Raji (cell line): ENCODE data around the gene INAFM1.

Source experiments
- POLR2A ChIP-seq: IDR thresholded peaks from 2 replicates; pipeline ENCODE4 v1.6.1; 2011; ENCODE audit warnings: low read depth, low read length, control low read depth; ENCODE audit not compliant: insufficient read depth

The INAFM1 gene

DNA sequence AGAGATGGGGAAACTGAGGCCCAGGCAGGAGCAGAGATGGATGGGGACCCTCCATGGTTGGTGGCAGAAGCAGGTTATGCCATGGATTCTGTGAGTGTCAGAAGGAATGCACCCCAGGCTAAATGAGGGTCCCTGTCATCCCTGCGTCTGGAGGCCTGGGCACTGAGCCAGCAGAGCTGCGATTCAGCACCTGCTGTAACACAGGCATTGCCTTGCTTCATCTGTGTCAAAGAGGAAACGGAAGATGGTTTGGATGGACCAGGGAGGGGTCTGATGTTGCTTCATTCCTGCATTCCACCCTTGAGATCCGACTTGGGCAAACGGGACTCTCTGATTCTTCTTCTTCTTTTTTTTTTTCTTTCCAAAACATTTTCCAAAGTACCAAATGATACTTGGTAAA is 36.1 kb downstream of the INAFM1 start:
- TF ChIP-seq POLR2A: no peak

DNA sequence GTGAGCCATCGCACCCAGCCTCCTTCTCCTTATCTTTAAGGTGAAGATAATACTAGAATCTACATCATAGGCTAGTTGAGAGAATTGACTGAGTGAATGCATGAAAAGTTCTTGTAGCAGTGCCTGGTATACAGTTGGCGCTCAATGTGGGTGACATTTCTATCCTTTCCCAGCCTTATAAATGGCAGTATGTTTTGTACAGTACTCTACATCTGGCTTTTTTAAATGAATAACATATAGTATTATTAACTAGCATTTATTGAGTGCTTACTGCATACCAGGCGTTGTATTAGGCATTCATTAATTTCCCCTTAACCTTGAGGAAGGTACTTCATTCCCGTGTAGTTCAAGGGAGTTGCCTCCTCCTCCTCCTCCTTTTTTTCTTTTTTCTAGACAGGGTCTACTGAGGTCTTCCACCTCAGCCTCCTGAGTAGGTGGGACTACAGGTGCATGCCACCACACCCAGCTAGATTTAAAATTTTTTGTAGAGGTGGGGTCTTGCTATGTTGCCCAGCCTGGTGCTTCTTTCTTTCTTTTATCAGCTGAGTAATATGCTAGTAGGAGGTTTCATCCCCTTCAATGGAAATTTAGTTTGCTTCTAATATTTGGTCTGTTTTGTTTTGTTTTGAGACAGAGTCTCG is 37.8 kb downstream of the INAFM1 start:
- no peak for TF ChIP-seq POLR2A

DNA sequence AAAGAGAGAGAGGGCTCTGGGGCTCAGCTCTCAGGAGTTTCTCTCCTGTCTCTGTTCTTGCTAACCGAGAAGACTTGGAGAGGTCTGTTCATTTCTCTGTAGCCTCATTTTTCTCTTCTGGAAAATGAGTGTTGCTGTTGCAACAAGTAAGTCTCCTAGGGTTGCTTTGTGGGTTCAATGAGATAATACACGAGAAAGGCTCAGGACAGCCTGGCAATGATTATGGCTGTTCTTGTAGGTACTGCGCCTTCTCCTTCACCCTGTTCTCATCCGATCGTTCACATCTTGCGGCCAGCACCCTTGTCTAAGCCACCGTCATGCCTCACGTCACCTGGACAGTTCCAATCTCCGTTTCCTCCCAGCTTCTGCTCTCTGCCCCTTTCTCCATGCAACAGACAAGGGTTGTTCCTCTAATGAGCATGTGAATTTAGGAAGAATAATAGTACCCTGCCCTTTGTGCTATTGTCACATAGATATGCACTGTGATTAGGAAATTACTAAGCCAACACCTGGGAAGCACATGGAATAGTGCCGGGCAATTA is 39.1 kb downstream of the INAFM1 start:
- no peak for TF ChIP-seq POLR2A

DNA sequence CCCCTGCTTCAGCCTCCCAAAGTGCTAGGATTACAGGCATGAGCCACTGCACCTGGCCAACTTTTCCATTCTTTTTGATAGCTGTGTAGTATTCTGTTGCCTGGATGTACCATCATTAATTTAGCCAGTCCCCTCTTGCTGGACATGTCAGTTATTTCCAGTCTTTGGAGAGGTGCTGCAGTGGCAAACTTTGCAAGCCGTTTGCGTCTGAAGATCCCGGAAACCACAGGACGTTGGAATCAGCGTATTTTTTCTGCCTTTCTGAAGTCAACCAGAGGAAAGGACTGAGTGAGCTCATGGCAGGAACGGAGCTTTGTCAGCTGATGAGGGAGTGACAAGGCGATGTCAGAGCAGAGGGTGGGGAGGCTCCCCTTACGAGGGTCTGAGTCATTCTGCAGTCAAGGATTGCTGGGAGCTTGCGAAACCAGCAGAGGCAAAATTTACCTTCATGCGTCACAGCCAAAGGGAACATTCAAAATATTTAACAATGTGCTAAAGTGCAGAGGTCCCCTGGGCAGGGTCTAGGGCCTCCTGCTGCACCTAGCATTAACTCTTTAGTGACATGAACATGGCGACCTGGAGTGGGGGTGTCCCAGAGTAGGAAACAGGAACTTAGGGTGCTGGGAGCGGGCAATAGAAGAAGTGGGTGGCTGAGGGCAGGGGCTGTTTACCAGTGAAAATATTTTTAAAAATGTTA is 40.6 kb downstream of the INAFM1 start:
- no peak for TF ChIP-seq POLR2A

DNA sequence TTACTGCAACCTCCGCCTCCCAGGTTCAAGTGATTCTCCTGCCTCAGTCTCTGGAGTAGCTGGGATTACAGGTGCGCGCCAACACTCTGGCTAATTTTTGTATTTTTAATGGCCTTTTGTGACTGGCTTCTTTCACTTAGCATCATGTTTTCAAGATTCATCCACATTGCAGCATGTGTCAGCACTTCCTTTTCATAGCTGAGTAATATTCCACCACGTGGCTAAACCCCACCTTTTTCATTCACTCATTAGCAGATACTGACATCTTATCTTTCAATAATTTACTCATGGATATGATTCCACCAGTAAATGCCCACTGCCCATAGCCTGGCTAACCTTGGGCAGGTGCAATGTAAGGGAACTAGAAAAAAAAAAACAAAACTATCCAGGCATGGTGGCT is 41.8 kb downstream of the INAFM1 start:
- no peak for TF ChIP-seq POLR2A

- TF ChIP-seq POLR2A: no peak
Measured at GRCh38 chr19:47319923-47320871, 45.5 kb downstream of the INAFM1 start.

- no peak for TF ChIP-seq POLR2A
Measured at GRCh38 chr19:47321630-47322029, 46.9 kb downstream of the INAFM1 start.

DNA sequence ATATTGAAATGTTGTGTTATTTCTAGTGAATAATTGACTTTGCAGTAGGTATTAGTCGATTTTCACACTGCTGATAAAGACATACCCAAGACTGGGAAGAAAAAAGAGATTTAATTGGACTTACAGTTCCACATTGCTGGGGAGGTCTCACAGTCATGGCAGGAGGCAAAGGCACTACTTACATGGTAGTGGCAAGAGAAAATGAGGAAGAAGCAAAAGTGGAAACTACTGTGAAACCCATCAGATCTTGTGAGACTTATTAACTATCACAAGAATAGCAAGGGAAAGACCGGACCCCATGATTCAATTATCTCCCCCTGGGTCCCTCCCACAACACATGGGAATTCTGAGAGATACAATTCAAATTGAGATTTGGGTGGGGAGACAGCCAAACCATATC is 47.4 kb downstream of the INAFM1 start:
- no peak for TF ChIP-seq POLR2A

DNA sequence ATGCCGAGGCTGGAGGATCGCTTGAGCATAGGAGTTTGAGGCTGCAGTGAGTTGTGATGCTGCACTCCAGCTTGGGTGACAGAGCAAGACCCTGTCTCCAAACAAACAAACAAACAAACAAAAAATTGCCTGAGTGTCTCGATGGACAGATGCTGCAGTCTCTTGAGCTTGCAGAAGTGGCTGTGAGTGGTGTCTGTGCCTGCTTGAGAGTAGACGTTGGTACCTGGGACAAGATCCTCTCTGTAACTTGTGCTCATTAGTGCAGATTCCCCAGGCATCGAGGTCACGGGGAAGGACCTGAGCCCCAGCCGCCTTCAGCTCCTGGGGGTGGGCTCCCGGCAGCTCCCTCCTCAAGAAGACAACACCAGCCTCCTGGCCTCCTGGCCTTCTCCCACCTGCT is 48.7 kb downstream of the INAFM1 start:
- no peak for TF ChIP-seq POLR2A

- no peak for TF ChIP-seq POLR2A
Measured at GRCh38 chr19:47323872-47324271, 49.2 kb downstream of the INAFM1 start.

- TF ChIP-seq POLR2A: no peak
Measured at GRCh38 chr19:47324502-47324901, 49.8 kb downstream of the INAFM1 start.
